Colonic mucosa (tissue), 4 donors: Measurements from ENCODE around the gene TOP2B. TPM values are rescaled to one million over a fixed set of nuclear protein-coding genes. Genes with fewer than 3 reads are reported as not detected.

ENCODE experiments used
- DNase-seq: peaks from one replicate; pipeline ENCODE4 v3.0.0-alpha.2; 2020
- H3K27ac ChIP-seq: fragments of 200-600 bp; one replicate; pipeline ENCODE4 v1.8.0; 2021
- H3K27me3 ChIP-seq: fragments of 200-600 bp; one replicate; pipeline ENCODE4 v1.8.0; 2021
- H3K36me3 ChIP-seq: fragments of 200-600 bp; one replicate; pipeline ENCODE4 v1.8.0; 2021
- H3K4me1 ChIP-seq: fragments of 200-600 bp; one replicate; pipeline ENCODE4 v1.8.0; 2021; ENCODE audit warnings: mild to moderate bottlenecking
- H3K4me3 ChIP-seq: fragments of 200-600 bp; one replicate; pipeline ENCODE4 v1.8.0; 2021
- H3K9ac ChIP-seq, 2 donors: one replicate each; pipeline ENCODE4 v1.7.0; 2013; ENCODE audit warnings: control low read depth in 2 of 2, low read depth in 2 of 2, low read length in 2 of 2
- H3K9me3 ChIP-seq: fragments of 200-600 bp; one replicate; pipeline ENCODE4 v1.8.0; 2021
- intact Hi-C: fragments of 100-400 bp; cut with DNase I; formaldehyde crosslinking; loops from one replicate; pipeline ENCODE4 v1.14.1; 2022
- total RNA-seq, 2 donors: library from RNA; stranded (reverse); fragmentation: NEBNext Ultra II Directional in 1 of 2; extraction: Animal tissue kit (Norgen Biotek cat#: 25700) in 1 of 2; gene quantifications; one replicate each; pipeline ENCODE4 v1.2.1, GENCODE V29; 2021
- TF ChIP-seq, protein P1 (sequence below): fragments of 200-600 bp; IDR thresholded peaks from one replicate; pipeline ENCODE4 v1.8.0; 2022; ENCODE audit warnings: antibody characterized with exemption, mild to moderate bottlenecking
- donor health status: healthy.
- donor health status: DM: no; HTN: no; CAD: no.
- donor health status: DM: no; HTN: no; CAD: no.

Gene TOP2B
- total RNA-seq, 2 donors from 2014 or later, result 105 TPM

DNA sequence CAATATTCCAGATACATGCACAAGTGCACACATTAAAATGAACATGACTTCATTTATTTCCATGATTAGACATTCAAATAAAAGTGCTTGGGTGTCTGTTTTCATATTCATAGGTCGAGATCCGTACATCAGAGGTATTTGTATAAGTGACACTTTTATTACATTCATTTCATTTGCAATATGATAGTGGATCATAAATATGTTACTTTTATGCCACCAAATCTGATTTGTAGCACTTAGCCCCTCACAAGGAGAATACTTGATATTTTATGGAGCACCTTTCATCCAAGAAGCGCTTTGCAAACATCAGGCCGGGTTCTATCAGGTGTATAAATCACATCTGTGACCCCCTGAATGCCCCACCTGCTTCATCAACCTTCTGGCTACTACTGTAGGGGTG lies 100.6 kb downstream of the TOP2B start:
- H3K4me3 ChIP-seq, result no peak overlapping the region
- H3K36me3 ChIP-seq, result no peaks in the 10 kb centered on the region
- TF ChIP-seq, protein P1, sequence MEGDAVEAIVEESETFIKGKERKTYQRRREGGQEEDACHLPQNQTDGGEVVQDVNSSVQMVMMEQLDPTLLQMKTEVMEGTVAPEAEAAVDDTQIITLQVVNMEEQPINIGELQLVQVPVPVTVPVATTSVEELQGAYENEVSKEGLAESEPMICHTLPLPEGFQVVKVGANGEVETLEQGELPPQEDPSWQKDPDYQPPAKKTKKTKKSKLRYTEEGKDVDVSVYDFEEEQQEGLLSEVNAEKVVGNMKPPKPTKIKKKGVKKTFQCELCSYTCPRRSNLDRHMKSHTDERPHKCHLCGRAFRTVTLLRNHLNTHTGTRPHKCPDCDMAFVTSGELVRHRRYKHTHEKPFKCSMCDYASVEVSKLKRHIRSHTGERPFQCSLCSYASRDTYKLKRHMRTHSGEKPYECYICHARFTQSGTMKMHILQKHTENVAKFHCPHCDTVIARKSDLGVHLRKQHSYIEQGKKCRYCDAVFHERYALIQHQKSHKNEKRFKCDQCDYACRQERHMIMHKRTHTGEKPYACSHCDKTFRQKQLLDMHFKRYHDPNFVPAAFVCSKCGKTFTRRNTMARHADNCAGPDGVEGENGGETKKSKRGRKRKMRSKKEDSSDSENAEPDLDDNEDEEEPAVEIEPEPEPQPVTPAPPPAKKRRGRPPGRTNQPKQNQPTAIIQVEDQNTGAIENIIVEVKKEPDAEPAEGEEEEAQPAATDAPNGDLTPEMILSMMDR, result no peak
- no peaks in the 10 kb centered on the region for H3K9me3 ChIP-seq
- DNase-seq, result no peak
- no peak overlapping the region for H3K27ac ChIP-seq
- intact Hi-C loops, result no loop called here
- H3K9ac ChIP-seq, result no peak overlapping the region
- H3K27me3 ChIP-seq, result no peaks in the 10 kb centered on the region
- H3K4me1 ChIP-seq, result no peaks in the 10 kb centered on the region

DNA sequence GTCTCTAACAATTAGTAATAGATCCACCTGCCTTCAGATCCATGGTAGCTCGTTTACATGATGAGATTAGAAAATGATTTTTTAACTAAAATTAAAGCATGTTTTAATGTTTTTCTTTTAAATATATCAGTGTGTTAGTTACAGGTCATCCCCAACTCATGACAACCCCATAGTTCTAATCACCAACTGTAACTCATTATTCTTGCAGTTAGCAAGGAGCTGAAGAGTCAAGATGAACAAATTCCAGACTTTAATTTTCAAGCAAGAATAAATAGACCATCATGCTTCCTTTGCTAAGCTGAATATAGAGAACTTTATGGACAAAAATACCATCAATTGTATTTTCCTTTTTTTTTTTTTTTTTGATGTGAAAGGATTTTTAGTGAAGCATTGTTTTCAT lies 101.1 kb downstream of the TOP2B start:
- no peak for DNase-seq
- TF ChIP-seq, protein P1, result no peak
- intact Hi-C loops, result no loop called here
- no peak overlapping the region for H3K9ac ChIP-seq
- H3K27ac ChIP-seq, result no peak overlapping the region
- H3K4me1 ChIP-seq, result no peaks in the 10 kb centered on the region
- H3K36me3 ChIP-seq, result no peaks in the 10 kb centered on the region
- no peak overlapping the region for H3K4me3 ChIP-seq
- H3K9me3 ChIP-seq, result no peaks in the 10 kb centered on the region
- H3K27me3 ChIP-seq, result no peaks in the 10 kb centered on the region

DNA sequence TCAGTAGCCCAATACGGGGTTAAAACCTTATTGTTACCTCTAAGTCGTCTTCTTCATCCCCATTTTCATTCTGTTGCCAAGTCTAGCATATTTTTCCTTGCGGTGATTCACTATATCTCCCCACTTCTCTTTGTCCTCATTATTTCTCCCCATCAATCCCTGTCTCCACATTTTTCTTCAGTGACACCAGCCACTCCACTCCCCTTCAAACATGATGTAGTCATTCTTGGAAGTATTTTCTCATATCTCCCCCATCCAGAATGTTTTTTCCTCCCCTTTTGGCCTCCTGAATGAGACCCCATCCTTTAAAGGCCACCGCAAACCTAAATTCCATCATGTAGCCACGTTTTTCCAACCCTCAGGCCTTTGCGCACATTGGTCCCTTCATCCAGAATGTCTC lies 105.9 kb downstream of the TOP2B start:
- TF ChIP-seq, protein P1, result no peak
- Histone ChIP-seq H3K27ac (no peak overlapping the region), H3K27me3 (no peaks in the 10 kb centered on the region), H3K9ac (no peak overlapping the region), H3K4me3 (no peak overlapping the region), H3K36me3 (no peaks in the 10 kb centered on the region), H3K4me1 (no peaks in the 10 kb centered on the region), H3K9me3 (no peaks in the 10 kb centered on the region)
- no peak for DNase-seq
- intact Hi-C loops, result no loop called here

DNA sequence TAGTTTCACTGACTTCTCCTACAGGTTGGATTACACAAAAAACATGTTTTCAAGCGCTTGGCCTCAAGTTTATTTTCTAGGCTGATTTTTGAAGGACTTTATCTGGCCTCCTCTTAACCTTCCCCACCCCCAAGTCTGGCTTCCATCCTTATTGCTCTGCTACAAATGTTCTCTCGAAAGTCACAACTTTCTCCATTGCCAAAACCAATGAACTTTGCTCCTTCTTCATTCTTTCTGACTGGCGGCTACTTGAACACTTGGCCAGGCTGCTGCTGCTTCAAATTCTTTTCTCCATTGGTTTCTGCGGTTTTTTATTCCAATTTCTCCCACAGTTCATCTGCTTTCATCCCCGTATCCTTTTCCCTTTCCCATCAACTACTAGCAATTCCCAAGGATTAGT lies 106.6 kb downstream of the TOP2B start:
- no peak for DNase-seq
- TF ChIP-seq, protein P1, result no peak
- H3K4me1 ChIP-seq, result no peaks in the 10 kb centered on the region
- intact Hi-C loops, result no loop called here
- H3K9me3 ChIP-seq, result no peaks in the 10 kb centered on the region
- H3K4me3 ChIP-seq, result no peak overlapping the region
- H3K9ac ChIP-seq, result no peak overlapping the region
- H3K36me3 ChIP-seq, result no peaks in the 10 kb centered on the region
- no peak overlapping the region for H3K27ac ChIP-seq
- no peaks in the 10 kb centered on the region for H3K27me3 ChIP-seq

DNA sequence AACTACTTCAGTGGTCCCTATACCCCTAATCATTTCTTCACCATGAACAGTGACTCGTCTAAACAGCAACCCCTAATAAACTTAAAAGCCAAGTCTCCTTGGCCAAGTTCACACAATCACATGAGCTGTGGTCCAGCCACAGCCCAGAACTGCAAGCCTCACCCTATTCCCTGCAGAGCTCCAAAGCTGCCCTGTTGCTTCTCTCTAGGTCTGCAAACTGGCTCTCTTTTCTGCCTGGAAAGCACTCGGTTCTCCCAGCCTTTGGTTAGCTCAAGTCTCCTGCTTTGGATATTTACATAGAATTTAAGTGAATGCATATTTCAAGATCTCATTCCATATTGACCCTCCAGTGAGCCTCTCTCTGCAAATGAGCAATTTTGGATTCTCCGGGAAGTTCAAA lies 107.0 kb downstream of the TOP2B start:
- no peaks in the 10 kb centered on the region for H3K36me3 ChIP-seq
- no peak overlapping the region for H3K9ac ChIP-seq
- no peaks in the 10 kb centered on the region for H3K27me3 ChIP-seq
- no peaks in the 10 kb centered on the region for H3K4me1 ChIP-seq
- no peak overlapping the region for H3K27ac ChIP-seq
- intact Hi-C loops, result no loop called here
- H3K9me3 ChIP-seq, result no peaks in the 10 kb centered on the region
- no peak overlapping the region for H3K4me3 ChIP-seq
- TF ChIP-seq, protein P1, result no peak
- no peak for DNase-seq

DNA sequence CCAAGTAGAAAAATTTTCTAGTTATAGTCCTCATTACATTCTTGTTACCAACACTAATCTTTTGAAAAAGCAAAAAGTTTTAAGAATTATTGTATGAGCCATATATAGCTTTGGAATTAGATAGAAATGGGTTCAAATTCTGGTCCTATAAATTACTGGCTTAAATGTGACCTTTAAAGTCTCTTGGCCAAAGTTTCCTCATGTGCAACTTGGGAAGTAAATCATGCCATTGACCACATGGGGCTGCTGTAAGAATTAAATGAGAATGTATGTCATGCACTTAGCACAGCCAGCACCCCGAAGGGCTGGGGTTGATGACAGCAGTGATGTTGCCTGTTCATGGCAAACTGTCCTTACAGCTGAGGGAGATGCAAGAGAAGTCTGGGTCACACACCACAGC lies 108.3 kb downstream of the TOP2B start:
- Histone ChIP-seq H3K9ac (no peak overlapping the region), H3K4me3 (no peak overlapping the region), H3K36me3 (no peaks in the 10 kb centered on the region), H3K9me3 (no peaks in the 10 kb centered on the region), H3K27ac (no peak overlapping the region), H3K27me3 (no peaks in the 10 kb centered on the region), H3K4me1 (no peaks in the 10 kb centered on the region)
- intact Hi-C loops, result no loop called here
- TF ChIP-seq, protein P1, result no peak
- DNase-seq, result no peak
